Measurements from ENCODE around the gene ATP6AP1.

Gene ATP6AP1

DNA sequence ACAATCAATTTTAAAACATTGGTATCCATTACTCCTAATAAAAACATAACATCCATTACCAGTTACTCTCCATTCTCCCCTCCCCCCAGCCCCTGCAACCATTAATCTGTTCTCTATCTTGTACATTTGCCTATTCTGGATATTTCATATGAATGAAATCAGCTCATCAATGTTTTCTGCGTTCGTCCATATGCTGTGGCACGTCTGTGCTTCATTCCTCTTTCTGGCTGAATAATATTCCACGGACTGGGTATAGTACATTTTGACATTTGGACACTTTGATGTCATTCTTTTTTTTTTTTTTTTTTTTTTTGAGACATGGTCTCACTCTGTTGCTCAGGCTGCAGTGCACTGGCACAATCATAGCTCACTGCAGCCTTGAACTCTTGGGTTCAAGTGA, 24.6 kb upstream of the ATP6AP1 start:
- Histone ChIP-seq H3K27me3 (ENCODE audit: control insufficient read depth, insufficient read depth, low read length) (no peaks in the 10 kb centered on the region), H2AFZ (no peak overlapping the region), H3K36me3 (ENCODE audit: control insufficient read depth, insufficient read depth, low read length) (no peaks in the 10 kb centered on the region), H3K4me1 (no peaks in the 10 kb centered on the region), H3K79me2 (no peaks in the 10 kb centered on the region), H3K9me3 (ENCODE audit: control insufficient read depth, low read length) (no peaks in the 10 kb centered on the region), H3K4me2 (ENCODE audit: low read length) (no peak overlapping the region), H3K27ac (no peak overlapping the region), H3K4me3 (ENCODE audit: low read depth, low read length) (no peak overlapping the region), H3K9ac (no peak overlapping the region)
- TF ChIP-seq, protein P1, sequence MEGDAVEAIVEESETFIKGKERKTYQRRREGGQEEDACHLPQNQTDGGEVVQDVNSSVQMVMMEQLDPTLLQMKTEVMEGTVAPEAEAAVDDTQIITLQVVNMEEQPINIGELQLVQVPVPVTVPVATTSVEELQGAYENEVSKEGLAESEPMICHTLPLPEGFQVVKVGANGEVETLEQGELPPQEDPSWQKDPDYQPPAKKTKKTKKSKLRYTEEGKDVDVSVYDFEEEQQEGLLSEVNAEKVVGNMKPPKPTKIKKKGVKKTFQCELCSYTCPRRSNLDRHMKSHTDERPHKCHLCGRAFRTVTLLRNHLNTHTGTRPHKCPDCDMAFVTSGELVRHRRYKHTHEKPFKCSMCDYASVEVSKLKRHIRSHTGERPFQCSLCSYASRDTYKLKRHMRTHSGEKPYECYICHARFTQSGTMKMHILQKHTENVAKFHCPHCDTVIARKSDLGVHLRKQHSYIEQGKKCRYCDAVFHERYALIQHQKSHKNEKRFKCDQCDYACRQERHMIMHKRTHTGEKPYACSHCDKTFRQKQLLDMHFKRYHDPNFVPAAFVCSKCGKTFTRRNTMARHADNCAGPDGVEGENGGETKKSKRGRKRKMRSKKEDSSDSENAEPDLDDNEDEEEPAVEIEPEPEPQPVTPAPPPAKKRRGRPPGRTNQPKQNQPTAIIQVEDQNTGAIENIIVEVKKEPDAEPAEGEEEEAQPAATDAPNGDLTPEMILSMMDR (IDR thresholded peaks at IDR 0.05): no peak

DNA sequence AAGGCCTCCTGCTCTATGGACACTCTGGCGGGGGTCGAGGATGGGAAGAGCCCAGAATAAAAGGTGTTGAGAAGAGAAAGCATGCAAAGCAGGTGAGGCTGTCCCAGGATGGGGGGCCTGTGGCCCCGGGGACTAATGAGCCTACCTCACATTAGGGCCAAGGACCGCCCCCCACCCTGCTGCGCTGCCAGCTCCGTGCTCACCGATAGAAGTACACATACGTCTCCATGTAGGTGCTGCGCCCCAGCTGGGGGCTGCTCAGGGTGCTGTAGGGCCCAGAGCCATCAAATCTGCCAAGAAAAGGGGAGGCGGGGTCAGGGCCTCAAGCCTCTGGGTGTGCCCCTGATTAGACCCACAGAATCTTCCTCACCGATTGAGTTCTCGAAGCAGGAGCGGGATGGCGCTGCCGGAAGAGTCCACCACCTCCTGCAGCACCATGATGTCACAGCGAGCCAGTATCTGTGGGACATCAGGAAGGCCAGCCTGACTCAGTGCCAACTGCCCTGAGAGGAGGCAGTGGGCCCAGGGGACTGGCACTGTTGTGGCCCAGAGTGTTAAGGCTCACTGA, 23.8 kb upstream of the ATP6AP1 start:
- Histone ChIP-seq H3K27me3 (ENCODE audit: control insufficient read depth, insufficient read depth, low read length) (no peaks in the 10 kb centered on the region), H3K4me2 (ENCODE audit: low read length) (no peak overlapping the region), H3K9ac (no peak overlapping the region)

DNA sequence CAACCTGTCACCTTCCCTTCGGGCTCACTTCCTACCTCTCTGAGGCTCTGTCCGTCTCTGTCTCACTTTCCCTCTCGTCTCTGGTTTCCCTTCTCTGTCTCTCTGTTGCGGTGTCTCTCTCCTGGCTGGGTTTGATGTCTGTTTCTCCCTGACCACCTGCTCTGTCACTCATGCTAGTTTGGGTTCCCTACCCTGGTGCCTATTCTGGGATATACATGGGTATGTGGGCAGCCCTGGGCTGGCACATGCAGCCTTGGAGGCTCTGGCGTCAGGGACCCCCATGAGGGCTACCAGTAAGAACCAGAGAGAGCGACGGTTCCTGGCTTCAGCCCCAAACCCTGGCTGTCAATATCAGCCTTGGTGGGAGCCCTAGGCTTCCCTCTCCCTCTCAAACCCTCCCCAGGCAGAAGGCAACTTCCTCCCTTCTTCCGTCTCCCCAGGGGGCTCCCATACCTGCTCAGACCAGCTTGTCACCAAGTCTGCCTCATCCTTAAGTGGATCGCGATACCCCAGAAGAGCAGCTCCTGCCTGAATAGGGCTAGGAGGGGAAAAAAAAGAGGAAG, 19.7 kb upstream of the ATP6AP1 start:
- peak overlapping the region; percentile 68 for H3K27ac ChIP-seq
- TF ChIP-seq, protein P1 (IDR thresholded peaks at IDR 0.05): no peak
- no peaks in the 10 kb centered on the region for H3K27me3 ChIP-seq (ENCODE audit: control insufficient read depth, insufficient read depth, low read length)
- H3K4me2 ChIP-seq (ENCODE audit: low read length): peak overlapping the region; percentile 12
- no peak overlapping the region for H3K9ac ChIP-seq
- H3K4me1 ChIP-seq: peaks cover 2% of the 10 kb centered on the region
- H3K79me2 ChIP-seq: no peaks in the 10 kb centered on the region
- H3K36me3 ChIP-seq (ENCODE audit: control insufficient read depth, insufficient read depth, low read length): no peaks in the 10 kb centered on the region
- H3K9me3 ChIP-seq (ENCODE audit: control insufficient read depth, low read length): no peaks in the 10 kb centered on the region
- peak overlapping the region; percentile 90 for H2AFZ ChIP-seq
- no peak overlapping the region for H3K4me3 ChIP-seq (ENCODE audit: low read depth, low read length)

More for the DNA sequence above, 23.8 kb upstream of the ATP6AP1 start:
- H3K27ac ChIP-seq: no peak overlapping the region
- no peaks in the 10 kb centered on the region for H3K4me1 ChIP-seq
- no peaks in the 10 kb centered on the region for H3K79me2 ChIP-seq
- H2AFZ ChIP-seq: no peak overlapping the region
- no peaks in the 10 kb centered on the region for H3K9me3 ChIP-seq (ENCODE audit: control insufficient read depth, low read length)
- TF ChIP-seq, protein P1 (IDR thresholded peaks at IDR 0.05): no peak
- no peaks in the 10 kb centered on the region for H3K36me3 ChIP-seq (ENCODE audit: control insufficient read depth, insufficient read depth, low read length)
- no peak overlapping the region for H3K4me3 ChIP-seq (ENCODE audit: low read depth, low read length)

DNA sequence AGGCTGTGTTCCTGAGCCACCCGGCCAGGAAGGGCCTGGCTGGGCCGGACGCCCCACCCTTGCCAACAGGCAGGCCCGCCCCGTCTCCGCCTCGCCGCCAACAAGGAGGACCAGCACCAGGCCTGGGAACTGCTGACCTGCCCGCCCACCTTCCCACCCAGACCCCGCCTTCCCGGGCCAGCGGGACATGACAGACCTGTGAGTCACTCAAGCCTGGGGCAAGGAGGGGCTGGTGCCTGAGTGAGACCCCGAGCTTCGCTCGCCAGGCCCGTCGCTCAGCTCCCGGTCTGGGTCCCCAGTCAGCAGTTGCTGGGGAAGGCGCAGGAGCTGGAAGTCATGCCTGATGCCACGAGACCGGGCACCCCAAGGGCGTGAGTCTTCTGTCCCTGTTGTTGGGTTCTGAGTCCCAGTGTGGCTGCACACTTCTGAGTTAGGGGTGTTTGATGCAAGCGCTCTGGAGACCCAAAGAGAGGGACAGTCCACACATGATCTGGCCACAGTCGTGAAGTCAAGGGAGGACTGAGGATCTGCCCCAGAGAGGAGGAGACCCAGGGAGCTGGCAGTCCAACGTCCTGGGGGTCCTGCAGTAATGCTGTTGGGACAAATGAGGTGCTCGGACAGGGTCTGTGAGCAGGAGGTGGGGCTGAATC, 19.1 kb upstream of the ATP6AP1 start, which contains the start of gene DNASE1L1:
Gene DNASE1L1 (minus strand): TSS at position 33 of the 650 bp plus-strand sequence. CDS start 3,686 bp downstream, outside the sequence.
- peak within 1 kb of the TSS; percentile 68 for H3K27ac ChIP-seq
- H3K9ac ChIP-seq: no peak within 1 kb of the TSS
- H3K4me3 ChIP-seq (ENCODE audit: low read depth, low read length): no peak within 1 kb of the TSS

More for the DNA sequence above, 19.1 kb upstream of the ATP6AP1 start, which contains the start of gene DNASE1L1:
- no peaks in the 10 kb centered on the region for H3K27me3 ChIP-seq (ENCODE audit: control insufficient read depth, insufficient read depth, low read length)
- H3K9me3 ChIP-seq (ENCODE audit: control insufficient read depth, low read length): no peaks in the 10 kb centered on the region
- H2AFZ ChIP-seq: peak within 1 kb of the TSS; percentile 90
- H3K4me1 ChIP-seq: peaks cover 2% of the 10 kb centered on the region
- TF ChIP-seq, protein P1 (IDR thresholded peaks at IDR 0.05): no peak
- H3K4me2 ChIP-seq (ENCODE audit: low read length): peak within 1 kb of the TSS; percentile 12
- H3K36me3 ChIP-seq (ENCODE audit: control insufficient read depth, insufficient read depth, low read length): no peaks in the 10 kb centered on the region
- no peaks in the 10 kb centered on the region for H3K79me2 ChIP-seq
